ENCODE data around the gene HOOK2. TPM values are rescaled to one million over a fixed set of nuclear protein-coding genes. Genes with fewer than 3 reads are reported as not detected.

The HOOK2 gene
- total RNA-seq, 1 donor from 2014 or later = 58.5 TPM

DNA sequence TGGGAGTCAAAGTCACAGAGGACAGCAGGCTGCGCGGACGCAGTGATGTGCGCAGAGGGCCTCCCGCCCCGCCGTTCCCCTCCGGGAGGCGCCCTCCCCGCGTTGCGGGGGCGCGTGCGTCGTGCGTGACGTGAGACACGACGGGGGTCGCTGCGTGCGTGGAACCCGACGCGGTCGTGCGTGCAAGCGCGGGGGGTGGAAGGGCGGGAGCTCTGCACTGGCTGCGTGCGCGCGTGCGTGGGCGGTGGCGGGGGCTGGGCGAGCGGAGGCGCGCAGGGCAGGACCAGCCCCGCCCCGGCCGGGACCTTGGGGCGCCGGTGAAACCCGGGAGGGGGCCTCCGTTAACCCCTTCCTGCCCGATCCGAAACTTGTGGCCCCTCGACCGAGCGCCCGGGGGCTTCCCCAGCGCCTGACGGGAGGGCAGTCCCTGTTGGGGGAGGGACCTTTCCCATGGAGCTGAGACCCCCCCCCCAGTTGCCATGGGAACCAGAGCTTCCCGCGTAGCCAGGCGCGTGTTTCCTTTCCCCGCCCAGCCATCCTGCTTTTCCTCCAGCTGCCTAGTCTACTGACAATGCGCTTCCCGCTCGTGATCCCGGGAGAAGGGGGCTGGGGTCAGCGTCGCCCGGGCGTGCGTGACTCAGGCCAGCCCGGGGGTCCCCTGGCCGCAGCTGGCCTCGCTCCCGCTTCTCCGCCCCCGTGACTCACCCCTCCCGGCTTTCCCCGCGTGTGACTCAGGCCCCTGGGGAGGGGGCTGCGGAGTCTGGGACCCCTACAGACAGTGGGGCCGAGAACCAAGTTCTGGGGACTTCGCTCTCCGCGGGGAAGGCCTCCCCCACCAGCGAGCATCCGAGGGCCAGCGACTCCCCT lies 7.3 kb upstream of the HOOK2 start:
- no peaks in the 10 kb centered on the region for H3K27me3 ChIP-seq
- no peaks in the 10 kb centered on the region for H3K9me3 ChIP-seq
- peak; percentile 83 to 93 for DNase-seq (ENCODE audit: low spot score in 2 of 2)
- TF ChIP-seq, protein P1, sequence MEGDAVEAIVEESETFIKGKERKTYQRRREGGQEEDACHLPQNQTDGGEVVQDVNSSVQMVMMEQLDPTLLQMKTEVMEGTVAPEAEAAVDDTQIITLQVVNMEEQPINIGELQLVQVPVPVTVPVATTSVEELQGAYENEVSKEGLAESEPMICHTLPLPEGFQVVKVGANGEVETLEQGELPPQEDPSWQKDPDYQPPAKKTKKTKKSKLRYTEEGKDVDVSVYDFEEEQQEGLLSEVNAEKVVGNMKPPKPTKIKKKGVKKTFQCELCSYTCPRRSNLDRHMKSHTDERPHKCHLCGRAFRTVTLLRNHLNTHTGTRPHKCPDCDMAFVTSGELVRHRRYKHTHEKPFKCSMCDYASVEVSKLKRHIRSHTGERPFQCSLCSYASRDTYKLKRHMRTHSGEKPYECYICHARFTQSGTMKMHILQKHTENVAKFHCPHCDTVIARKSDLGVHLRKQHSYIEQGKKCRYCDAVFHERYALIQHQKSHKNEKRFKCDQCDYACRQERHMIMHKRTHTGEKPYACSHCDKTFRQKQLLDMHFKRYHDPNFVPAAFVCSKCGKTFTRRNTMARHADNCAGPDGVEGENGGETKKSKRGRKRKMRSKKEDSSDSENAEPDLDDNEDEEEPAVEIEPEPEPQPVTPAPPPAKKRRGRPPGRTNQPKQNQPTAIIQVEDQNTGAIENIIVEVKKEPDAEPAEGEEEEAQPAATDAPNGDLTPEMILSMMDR (IDR thresholded peaks at IDR 0.05) = peak in 1 of 3 experiments; percentile 15
- peaks cover 49 to 68% of the 10 kb centered on the region in 2 donors for H3K4me1 ChIP-seq
- no peaks in the 10 kb centered on the region for H3K36me3 ChIP-seq
- H3K4me3 ChIP-seq = peak overlapping the region; percentile 58 to 65
- intact Hi-C loops (cut with DNase I) = loop anchor here (10.0 kb wide), 1 partner anchor 1248 kb away; the partner anchor contains the start of gene CNN1
- H3K27ac ChIP-seq = peak overlapping the region; percentile 95 to 96

DNA sequence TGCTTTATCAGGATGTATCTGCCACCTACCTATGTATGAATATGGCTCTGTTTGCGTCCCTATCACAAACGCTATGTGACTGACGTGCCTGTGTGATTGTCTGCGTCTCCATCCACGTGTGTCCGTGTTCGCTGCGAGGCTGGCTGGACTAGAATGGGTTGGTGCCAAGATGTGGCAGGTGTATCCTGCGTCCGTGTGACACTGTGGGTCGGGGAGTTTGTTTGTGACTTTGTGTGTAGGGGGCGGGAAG lies 6.7 kb upstream of the HOOK2 start:
- Histone ChIP-seq H3K4me1 (peaks cover 43 to 66% of the 10 kb centered on the region in 2 donors), H3K27ac (peak overlapping the region; percentile 95 to 96), H3K36me3 (no peaks in the 10 kb centered on the region), H3K9me3 (no peaks in the 10 kb centered on the region), H3K4me3 (peak overlapping the region; percentile 58 to 65), H3K27me3 (no peaks in the 10 kb centered on the region)
- intact Hi-C loops (cut with DNase I) = loop anchor here (10.0 kb wide), 1 partner anchor 1247 kb away; the partner anchor contains the start of gene CNN1
- TF ChIP-seq, protein P1 (IDR thresholded peaks at IDR 0.05) = no peak
- no peak for DNase-seq (ENCODE audit: low spot score in 2 of 2)

DNA sequence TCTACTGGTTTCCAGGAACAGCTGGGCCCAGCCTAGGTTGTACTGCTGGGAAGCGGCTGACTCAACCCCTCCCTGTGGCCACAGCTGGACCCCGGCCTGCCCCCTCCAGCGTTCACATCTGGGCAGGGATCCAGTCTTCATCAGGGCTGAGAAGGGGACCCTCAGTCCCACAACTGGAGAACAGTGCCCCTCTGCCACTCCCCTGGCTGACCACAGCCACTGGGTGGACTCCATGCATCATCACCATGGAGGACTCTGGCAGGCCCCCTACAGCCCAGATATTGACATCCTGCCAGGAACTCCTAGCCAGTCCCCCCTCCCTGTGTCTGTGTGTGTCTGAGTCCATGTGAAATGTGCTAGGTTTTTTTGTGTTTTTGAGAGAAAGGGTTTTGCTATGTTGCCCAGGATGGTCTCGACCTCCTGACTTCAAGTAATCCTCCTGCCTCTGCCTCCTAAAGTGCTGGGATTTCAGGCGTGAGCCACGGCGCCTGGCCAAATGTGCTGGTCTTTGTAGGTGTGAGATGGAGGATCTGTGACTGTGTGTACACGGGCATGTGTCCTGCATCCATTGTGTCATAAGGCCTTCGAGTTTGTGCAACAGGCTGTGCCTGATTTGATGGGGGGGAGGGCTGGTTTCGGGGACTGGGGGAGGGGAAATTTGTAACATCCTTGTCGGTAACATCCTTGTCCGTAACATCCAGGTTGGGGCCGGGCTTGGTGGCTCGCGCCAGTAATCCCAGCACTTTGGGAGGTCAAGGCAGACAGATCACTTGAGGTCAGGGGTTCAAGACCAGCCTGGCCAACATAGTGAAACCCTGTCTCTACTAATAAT lies 4.0 kb upstream of the HOOK2 start:
- H3K36me3 ChIP-seq = no peaks in the 10 kb centered on the region
- intact Hi-C loops (cut with DNase I) = loop anchor here (1.0 to 5.0 kb wide), 3 partner anchors 12 to 1588 kb away; partner anchors contain the start of genes IER2, JUNB and STX10
- no peaks in the 10 kb centered on the region for H3K9me3 ChIP-seq
- H3K27ac ChIP-seq = peak overlapping the region; percentile 93 to 96
- peak overlapping the region in 1 of 2 donors; percentile 70 for H3K4me3 ChIP-seq
- peak; percentile 43 to 82 for DNase-seq (ENCODE audit: low spot score in 2 of 2)
- no peaks in the 10 kb centered on the region for H3K27me3 ChIP-seq
- peaks cover 34 to 50% of the 10 kb centered on the region in 2 donors for H3K4me1 ChIP-seq
- TF ChIP-seq, protein P1 (IDR thresholded peaks at IDR 0.05) = no peak

DNA sequence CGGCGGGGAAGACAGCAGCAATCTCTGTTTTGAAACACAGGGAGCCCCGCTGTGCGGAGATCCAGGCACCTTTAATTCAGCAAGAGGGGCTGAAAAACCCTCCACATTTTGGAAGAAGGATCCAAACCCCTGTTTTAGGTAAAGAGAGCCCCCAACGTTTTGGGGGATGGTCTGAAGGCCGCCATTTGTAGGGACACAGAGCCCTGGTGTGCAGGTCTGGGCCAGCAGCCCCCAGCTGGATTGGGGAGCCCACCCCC lies 3.5 kb upstream of the HOOK2 start:
- TF ChIP-seq, protein P1 (IDR thresholded peaks at IDR 0.05) = no peak
- H3K36me3 ChIP-seq = no peaks in the 10 kb centered on the region
- peak overlapping the region; percentile 68 to 70 for H3K4me3 ChIP-seq
- no peaks in the 10 kb centered on the region for H3K9me3 ChIP-seq
- intact Hi-C loops (cut with DNase I) = loop anchor here (1.0 to 5.0 kb wide), 3 partner anchors 12 to 1588 kb away; partner anchors contain the start of genes IER2, JUNB and STX10
- H3K27ac ChIP-seq = peak overlapping the region; percentile 93 to 96
- no peak for DNase-seq (ENCODE audit: low spot score in 2 of 2)
- H3K4me1 ChIP-seq = peaks cover 30 to 51% of the 10 kb centered on the region in 2 donors
- no peaks in the 10 kb centered on the region for H3K27me3 ChIP-seq

DNA sequence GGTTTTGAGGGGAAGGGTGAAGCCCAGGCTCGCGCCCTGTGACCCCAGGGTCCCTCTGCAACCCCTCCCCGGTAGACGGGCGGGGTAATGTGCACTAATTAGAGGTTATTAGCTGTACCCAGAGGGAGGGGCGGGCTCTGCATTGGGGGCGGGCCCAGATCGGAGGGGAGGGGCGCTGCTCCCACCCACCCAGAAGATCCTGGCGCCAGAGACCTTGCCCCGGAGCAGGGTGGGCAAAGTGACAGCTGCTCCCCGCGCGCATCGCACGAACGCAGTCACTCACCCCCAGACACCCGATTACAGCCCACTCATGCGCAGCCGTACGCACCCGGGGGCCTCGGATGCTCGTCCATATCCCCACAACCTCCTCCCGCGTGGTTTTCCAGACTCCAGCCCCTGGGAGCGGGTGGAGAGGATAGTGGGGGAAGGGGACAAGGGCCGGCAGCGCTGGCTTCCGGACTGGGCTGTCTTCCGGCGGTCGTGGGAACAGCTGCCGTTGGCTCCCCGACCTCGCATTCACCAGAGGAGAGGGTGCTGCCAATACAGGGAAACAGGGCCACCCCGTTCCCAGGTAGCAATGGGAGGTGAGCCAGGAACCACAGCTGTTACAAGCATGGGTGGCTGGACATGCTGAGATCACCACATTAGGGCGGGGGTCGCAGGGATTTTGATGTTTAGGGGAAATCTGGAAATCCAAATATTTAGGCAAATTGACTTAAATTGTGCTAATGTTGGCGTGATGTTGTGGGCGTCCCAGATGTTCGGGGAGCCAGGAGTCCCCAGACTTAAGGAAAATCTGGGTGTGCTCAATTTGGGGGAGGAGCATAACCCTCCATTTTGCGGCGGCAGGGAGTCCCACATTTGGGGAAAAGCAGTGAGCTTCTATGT lies 2.9 kb upstream of the HOOK2 start:
- peak in 1 of 2 donors; percentile 86 for DNase-seq (ENCODE audit: low spot score in 2 of 2)
- Histone ChIP-seq H3K27me3 (no peaks in the 10 kb centered on the region), H3K4me3 (peak overlapping the region; percentile 68 to 70), H3K4me1 (peaks cover 24 to 48% of the 10 kb centered on the region in 2 donors), H3K27ac (peak overlapping the region; percentile 93 to 96), H3K9me3 (no peaks in the 10 kb centered on the region), H3K36me3 (no peaks in the 10 kb centered on the region)
- TF ChIP-seq, protein P1 (IDR thresholded peaks at IDR 0.05) = no peak
- intact Hi-C loops (cut with DNase I) = loop anchor here (5.0 kb wide), 2 partner anchors 374 to 1589 kb away; partner anchors contain the start of genes IER2 and STX10

All from ascending aorta (tissue), 2 donors.